ENCODE data around the gene MAZ. TPM values are rescaled to one million over a fixed set of nuclear protein-coding genes. Genes with fewer than 3 reads are reported as not detected.
"Not testable (repeated sequence)": the region's sequence is repeated elsewhere in the genome, so short reads cannot be mapped to it uniquely, and the experiment has no call there.

Gene MAZ
- total RNA-seq, result 10 to 100 TPM; 33.0 to 86.6 TPM

- H3K27ac ChIP-seq, result peak within 1 kb of the TSS; percentile 98 to 100
- H3K27me3 ChIP-seq, result no peaks in the 10 kb centered on the region
- no peak for TF ChIP-seq CTCF (IDR thresholded peaks at IDR 0.05)
- H3K36me3 ChIP-seq, result peaks cover 14% of the 10 kb centered on the region
- H3K4me1 ChIP-seq, result peaks cover 0 to 56% of the 10 kb centered on the region in 2 donors
- peak within 1 kb of the TSS; percentile 69 to 78 for H3K4me3 ChIP-seq
- no peak for DNase-seq (ENCODE audit: low spot score)
- no peaks in the 10 kb centered on the region for H3K9me3 ChIP-seq
Measured at GRCh38 chr16:29806099-29806579, at the start of gene MAZ. Gene MAZ (plus strand): TSS chr16:29806529. CDS start chr16:29806702, 173 bp downstream.

- H3K4me3 ChIP-seq, result no peak overlapping the region
- TF ChIP-seq CTCF (IDR thresholded peaks at IDR 0.05), result no peak
- H3K27ac ChIP-seq, result no peak overlapping the region
- H3K27me3 ChIP-seq, result no peaks in the 10 kb centered on the region
- H3K4me1 ChIP-seq, result no peaks in the 10 kb centered on the region
- H3K9me3 ChIP-seq, result no peaks in the 10 kb centered on the region
- no peak for DNase-seq (ENCODE audit: low spot score)
- no peaks in the 10 kb centered on the region for H3K36me3 ChIP-seq
Measured at GRCh38 chr16:29756654-29757053, 49.7 kb upstream of the MAZ start.

- DNase-seq (ENCODE audit: low spot score); H3K9me3 ChIP-seq; H3K27ac ChIP-seq; H3K4me3 ChIP-seq; H3K27me3 ChIP-seq; H3K36me3 ChIP-seq; H3K4me1 ChIP-seq: not testable (repeated sequence)
Measured at GRCh38 chr16:29757086-29757485, 49.2 kb upstream of the MAZ start.

GRCh38 chr16:29757950-29758466 is 48.3 kb upstream of the MAZ start:
- DNase-seq (ENCODE audit: low spot score), result no peak
- H3K4me1 ChIP-seq, result no peaks in the 10 kb centered on the region
- no peak for TF ChIP-seq CTCF (IDR thresholded peaks at IDR 0.05)
- no peaks in the 10 kb centered on the region for H3K9me3 ChIP-seq
- H3K4me3 ChIP-seq, result no peak overlapping the region
- no peaks in the 10 kb centered on the region for H3K36me3 ChIP-seq
- H3K27ac ChIP-seq, result peak overlapping the region in 1 of 2 donors; percentile 23
- H3K27me3 ChIP-seq, result no peaks in the 10 kb centered on the region

GRCh38 chr16:29760567-29761279 is 45.6 kb upstream of the MAZ start:
- Histone ChIP-seq H3K4me3 (no peak overlapping the region), H3K9me3 (no peaks in the 10 kb centered on the region), H3K27me3 (no peaks in the 10 kb centered on the region), H3K27ac (no peak overlapping the region), H3K36me3 (no peaks in the 10 kb centered on the region), H3K4me1 (no peaks in the 10 kb centered on the region)
- TF ChIP-seq CTCF (IDR thresholded peaks at IDR 0.05), result no peak
- no peak for DNase-seq (ENCODE audit: low spot score)

GRCh38 chr16:29761280-29761651 is 45.1 kb upstream of the MAZ start:
- DNase-seq (ENCODE audit: low spot score); H3K27ac ChIP-seq; H3K4me3 ChIP-seq; H3K27me3 ChIP-seq; H3K9me3 ChIP-seq; H3K4me1 ChIP-seq; H3K36me3 ChIP-seq: not testable (repeated sequence)

- Histone ChIP-seq H3K4me3 (no peak overlapping the region), H3K4me1 (no peaks in the 10 kb centered on the region), H3K9me3 (no peaks in the 10 kb centered on the region), H3K27me3 (no peaks in the 10 kb centered on the region), H3K27ac (no peak overlapping the region), H3K36me3 (no peaks in the 10 kb centered on the region)
- DNase-seq (ENCODE audit: low spot score), result no peak
- no peak for TF ChIP-seq CTCF (IDR thresholded peaks at IDR 0.05)
Measured at GRCh38 chr16:29761882-29762281, 44.4 kb upstream of the MAZ start.
